K562 (cell line): ENCODE results near the gene AASDH. TPM values are rescaled to one million over a fixed set of nuclear protein-coding genes. Genes with fewer than 3 reads are reported as not detected.

Experiments used
- ATAC-seq: fragments of 200-7000 bp; cut with Tn5 transposase; 3 replicates; pipeline ENCODE4 v1.9.1; 2020; ENCODE audit warnings: moderate library complexity
- BruUV-seq: library from RNA; stranded (reverse); fragments of 400-500 nt; replicated peaks from 2 replicates; lab custom pipeline; 2021; lab: Mats Ljungman, UMichigan
- CTCF ChIA-PET: fragments of 300-600 bp; formaldehyde crosslinking; extraction: SDS; loops from one replicate; lab custom pipeline; 2021; ENCODE audit warnings: low intra/inter-chr PET ratio; lab: Yijun Ruan, JAX
- POLR2A ChIA-PET: fragments of 300-600, 350-650 bp; sonication (Branson Sonifier 250); formaldehyde crosslinking; extraction: SDS; loops from one replicate; lab custom pipeline; 2021; ENCODE audit warnings: antibody characterized with exemption, inconsistent platforms; lab: Yijun Ruan, JAX
- DNase-seq, 4 experiments: peaks; one replicate each; pipeline versions ENCODE4 v3.0.0 to v3.0.0-alpha.2; 2011 to 2018; ENCODE audit warnings: low spot score in 3 of 4, mixed read lengths in 3 of 4; ENCODE audit errors: extremely low read depth in 1 of 4
- FAIRE-seq: peaks from 2 replicates; lab custom pipeline; 2011; peaks lifted over from hg19 to GRCh38; lab: Jason Lieb, UNC
- H2AFZ ChIP-seq: 2 replicates; pipeline ENCODE4 v1.6.0; 2011; ENCODE audit warnings: low read depth, low read length, control low read depth, inconsistent platforms
- H3K27ac ChIP-seq: fragments of 200-600 bp; 3 replicates; pipeline ENCODE4 v1.8.0; 2011; ENCODE audit warnings: low read depth, mild to moderate bottlenecking, control low read depth, inconsistent platforms, low read length, moderate library complexity, mixed read lengths; ENCODE audit errors: extremely low read depth
- H3K27me3 ChIP-seq, 2 experiments: fragments of 300-600 bp in 1 of 2; 2 replicates in 1 of 2; 3 replicates in 1 of 2; pipeline versions ENCODE4 v1.6.0 to v1.8.0; 2011; ENCODE audit warnings: inconsistent platforms in 2 of 2, low read length in 2 of 2, mild to moderate bottlenecking in 1 of 2, mixed read lengths in 1 of 2, moderate library complexity in 1 of 2; ENCODE audit not compliant: control insufficient read depth in 2 of 2, insufficient read depth in 2 of 2
- H3K36me3 ChIP-seq: fragments of 300-600 bp; 3 replicates; pipeline ENCODE4 v1.8.0; 2011; ENCODE audit warnings: mild to moderate bottlenecking, low read length, inconsistent platforms; ENCODE audit not compliant: control insufficient read depth, insufficient read depth
- H3K4me1 ChIP-seq, 2 experiments: fragments of 200-600 bp in 1 of 2; replicated peaks in 1 of 2; 2 replicates in 1 of 2; 3 replicates in 1 of 2; pipeline versions ENCODE4 v1.5.1 to v1.8.0; 2011; ENCODE audit warnings: inconsistent platforms in 2 of 2, low read length in 2 of 2, mild to moderate bottlenecking in 1 of 2, mixed read lengths in 1 of 2, moderate library complexity in 1 of 2; ENCODE audit not compliant: control insufficient read depth in 2 of 2, insufficient read depth in 2 of 2
- H3K4me2 ChIP-seq: 2 replicates; pipeline ENCODE4 v1.6.1; 2011; ENCODE audit warnings: low read length, control low read depth, inconsistent platforms, mixed read lengths; ENCODE audit not compliant: insufficient read depth
- H3K4me3 ChIP-seq: fragments of 200-600 bp; sonication (generic), shearing (Covaris generic); 2 replicates; pipeline ENCODE4 v1.5.1; 2016; ENCODE audit warnings: control low read depth, inconsistent platforms
- H3K79me2 ChIP-seq: fragments of 200-600 bp; 3 replicates; pipeline ENCODE4 v1.8.0; 2011; ENCODE audit warnings: low read length, inconsistent platforms; ENCODE audit not compliant: control insufficient read depth, insufficient read depth
- H3K9ac ChIP-seq, 2 experiments: 2 replicates each; pipeline versions ENCODE4 v1.6.0 to v1.6.1; 2011; ENCODE audit warnings: low read depth in 2 of 2, low read length in 2 of 2, control low read depth in 1 of 2, inconsistent platforms in 1 of 2, mild to moderate bottlenecking in 1 of 2, mixed read lengths in 1 of 2; ENCODE audit not compliant: insufficient read depth in 1 of 2
- H3K9me1 ChIP-seq: one replicate; pipeline ENCODE4 v1.6.0; 2011; ENCODE audit warnings: inconsistent platforms, mild to moderate bottlenecking, low read length, moderate library complexity; ENCODE audit not compliant: control insufficient read depth, insufficient read depth
- H3K9me3 ChIP-seq: replicated peaks from 2 replicates; pipeline ENCODE4 v1.5.1; 2011; ENCODE audit warnings: low read depth, low read length, inconsistent platforms; ENCODE audit not compliant: control insufficient read depth, insufficient read depth
- H4K20me1 ChIP-seq: replicated peaks from 2 replicates; pipeline ENCODE4 v1.6.1; 2011; ENCODE audit warnings: low read length, inconsistent platforms, mixed read lengths; ENCODE audit not compliant: control insufficient read depth, insufficient read depth
- CREM ChIP-seq: IDR thresholded peaks from 2 replicates; pipeline ENCODE4 v1.6.1; 2014; ENCODE audit warnings: antibody characterized with exemption, low read depth
- ETS1 ChIP-seq: conservative IDR thresholded peaks from 2 replicates; pipeline ENCODE4 v1.6.1; 2011; ENCODE audit warnings: low read depth, mild to moderate bottlenecking, low read length; ENCODE audit not compliant: control insufficient read depth
- RBM15 ChIP-seq: fragments of 200-400 bp; formaldehyde crosslinking; IDR thresholded peaks from 2 replicates; pipeline ENCODE4 v1.6.1; 2018; ENCODE audit warnings: mild to moderate bottlenecking, low read length, moderate library complexity; ENCODE audit not compliant: insufficient read depth
- SMARCC2 ChIP-seq: fragments of 450-650 bp; IDR thresholded peaks from 2 replicates; pipeline ENCODE4 v1.6.1; 2017; ENCODE audit warnings: antibody characterized with exemption, moderate library complexity, mild to moderate bottlenecking, low read depth
- ZNF282 ChIP-seq: sonication (generic); formaldehyde crosslinking; IDR thresholded peaks from 2 replicates; pipeline ENCODE4 v1.8.1; 2023; ENCODE audit warnings: missing genetic modification reagents
- ZNF699 ChIP-seq: fragments of 250-450 bp; sonication (Bioruptor Pico); IDR thresholded peaks from 2 replicates; pipeline ENCODE4 v1.8.0; 2021; ENCODE audit warnings: mild to moderate bottlenecking, moderate library complexity; ENCODE audit not compliant: insufficient replicate concordance
- WGBS: fragments of 100-300 bp; shearing (Covaris generic); methylation state at CpG from one replicate; pipeline ENCODE4 v1.1.6; 2016; ENCODE audit warnings: low coverage, mixed read lengths; ENCODE audit not compliant: insufficient coverage; ENCODE audit errors: missing lambda C conversion rate; 5-methylcytosine and 5-hydroxymethylcytosine counted together
- in situ Hi-C: fragments of 300-500 bp; cut with MboI; formaldehyde crosslinking; loops from 4 replicates; pipeline ENCODE4 v1.15.0; 2018; ENCODE audit warnings: inconsistent platforms, mixed read lengths
- intact Hi-C: fragments of 100-400 bp; cut with micrococcal nuclease; formaldehyde crosslinking; loops from 2 replicates; pipeline ENCODE4 v1.14.2; 2022
- polyA plus RNA-seq, 8 experiments: library from polyadenylated mRNA; depleted of rRNA in 4 of 8; stranded (reverse) in 5 of 8; unstranded in 3 of 8; fragments of >200 nt; fragmentation: Nextera tagmentation in 2 of 8; fragmentation: Illumina TruSeq in 1 of 8; extraction: Ambion mirVana in 2 of 8; extraction: Trizol in 1 of 8; gene quantifications; 2 replicates each; pipeline versions ENCODE4 v1.2.1 to v1.2.3, GENCODE V29; 2011 to 2014; ENCODE audit warnings: inconsistent platforms in 1 of 8, missing spikeins in 1 of 8
- total RNA-seq, 7 experiments: library from RNA; depleted of rRNA in 6 of 7; stranded (reverse); fragments of >200 nt in 6 of 7; fragmentation: Illumina TruSeq in 2 of 7; extraction: Trizol in 2 of 7; gene quantifications; 2 replicates each; pipeline versions ENCODE4 v1.2.1 to v1.2.3, GENCODE V29; 2011 to 2021; ENCODE audit warnings: low replicate concordance in 1 of 7
- TF ChIP-seq, protein P1 (sequence below): fragments of 250-450 bp; sonication (Bioruptor Pico); IDR thresholded peaks from 2 replicates; pipeline ENCODE4 v1.4.0; 2020

AASDH gene
- total and polyA plus RNA-seq, 9 of the 15 experiments (the other 6 are each of a cell fraction or from before 2014, with no cell fraction given): 8.6 to 29.7 (median 13.7) TPM

GRCh38 chr4:56307423-56307822 lies 79.9 kb downstream of the AASDH start:
- no TSS peak for BruUV-seq
- TF ChIP-seq SMARCC2: no peak
- FAIRE-seq (no peak), DNase-seq (no peak), ATAC-seq (no peak)
- Histone ChIP-seq H3K4me3 (no peak overlapping the region), H3K9ac (no peak overlapping the region), H3K9me3 (no peaks in the 10 kb centered on the region), H3K4me2 (no peak overlapping the region), H3K79me2 (no peaks in the 10 kb centered on the region), H2AFZ (no peak overlapping the region), H3K36me3 (no peaks in the 10 kb centered on the region), H3K27ac (no peak overlapping the region), H4K20me1 (no peaks in the 10 kb centered on the region), H3K27me3 (peaks cover 34 to 48% of the 10 kb centered on the region in 2 experiments), H3K4me1 (no peaks in the 10 kb centered on the region), H3K9me1 (no peaks in the 10 kb centered on the region)
- in situ Hi-C loops (no loop called here), intact Hi-C loops (loop anchor here (10.0 kb wide), 1 partner anchor 193 kb away; no protein-coding TSS in a partner anchor)
- ChIA-PET POLR2A (no interaction called here), CTCF (no interaction called here)
- 0% methylated on average over 3 of the region's 3 CpGs for WGBS

- Histone ChIP-seq H3K79me2 (no peaks in the 10 kb centered on the region), H3K27me3 (peaks cover 22 to 37% of the 10 kb centered on the region in 2 experiments), H3K4me1 (no peaks in the 10 kb centered on the region; a peak in 1 of 5 replicates), H3K4me3 (no peak overlapping the region), H2AFZ (no peak overlapping the region), H3K9ac (no peak overlapping the region), H3K27ac (no peak overlapping the region), H3K36me3 (no peaks in the 10 kb centered on the region), H3K4me2 (no peak overlapping the region), H3K9me3 (no peaks in the 10 kb centered on the region), H3K9me1 (no peaks in the 10 kb centered on the region), H4K20me1 (no peaks in the 10 kb centered on the region)
- CTCF ChIA-PET: interaction anchor here (0.6 kb wide), 1 partner anchor 177 kb away, joined by 3 read pairs; no protein-coding TSS in a partner anchor
- WGBS: 12% methylated on average over 1 of the region's 1 CpG
- DNase-seq (no peak), ATAC-seq (no peak), FAIRE-seq (no peak)
- POLR2A ChIA-PET: interaction anchor here (1.1 kb wide), 1 partner anchor 14 kb away, joined by 4 read pairs; no protein-coding TSS in a partner anchor
- intact Hi-C loops: loop anchor here (10.0 kb wide), 1 partner anchor 191 kb away; no protein-coding TSS in a partner anchor
- in situ Hi-C loops: no loop called here
- no TSS peak for BruUV-seq
- TF ChIP-seq ZNF699 (no peak), CREM (no peak), RBM15 (no peak), ETS1 (no peak), ZNF282 (CRISPR knock-in tag) (no peak)
- TF ChIP-seq, protein P1, sequence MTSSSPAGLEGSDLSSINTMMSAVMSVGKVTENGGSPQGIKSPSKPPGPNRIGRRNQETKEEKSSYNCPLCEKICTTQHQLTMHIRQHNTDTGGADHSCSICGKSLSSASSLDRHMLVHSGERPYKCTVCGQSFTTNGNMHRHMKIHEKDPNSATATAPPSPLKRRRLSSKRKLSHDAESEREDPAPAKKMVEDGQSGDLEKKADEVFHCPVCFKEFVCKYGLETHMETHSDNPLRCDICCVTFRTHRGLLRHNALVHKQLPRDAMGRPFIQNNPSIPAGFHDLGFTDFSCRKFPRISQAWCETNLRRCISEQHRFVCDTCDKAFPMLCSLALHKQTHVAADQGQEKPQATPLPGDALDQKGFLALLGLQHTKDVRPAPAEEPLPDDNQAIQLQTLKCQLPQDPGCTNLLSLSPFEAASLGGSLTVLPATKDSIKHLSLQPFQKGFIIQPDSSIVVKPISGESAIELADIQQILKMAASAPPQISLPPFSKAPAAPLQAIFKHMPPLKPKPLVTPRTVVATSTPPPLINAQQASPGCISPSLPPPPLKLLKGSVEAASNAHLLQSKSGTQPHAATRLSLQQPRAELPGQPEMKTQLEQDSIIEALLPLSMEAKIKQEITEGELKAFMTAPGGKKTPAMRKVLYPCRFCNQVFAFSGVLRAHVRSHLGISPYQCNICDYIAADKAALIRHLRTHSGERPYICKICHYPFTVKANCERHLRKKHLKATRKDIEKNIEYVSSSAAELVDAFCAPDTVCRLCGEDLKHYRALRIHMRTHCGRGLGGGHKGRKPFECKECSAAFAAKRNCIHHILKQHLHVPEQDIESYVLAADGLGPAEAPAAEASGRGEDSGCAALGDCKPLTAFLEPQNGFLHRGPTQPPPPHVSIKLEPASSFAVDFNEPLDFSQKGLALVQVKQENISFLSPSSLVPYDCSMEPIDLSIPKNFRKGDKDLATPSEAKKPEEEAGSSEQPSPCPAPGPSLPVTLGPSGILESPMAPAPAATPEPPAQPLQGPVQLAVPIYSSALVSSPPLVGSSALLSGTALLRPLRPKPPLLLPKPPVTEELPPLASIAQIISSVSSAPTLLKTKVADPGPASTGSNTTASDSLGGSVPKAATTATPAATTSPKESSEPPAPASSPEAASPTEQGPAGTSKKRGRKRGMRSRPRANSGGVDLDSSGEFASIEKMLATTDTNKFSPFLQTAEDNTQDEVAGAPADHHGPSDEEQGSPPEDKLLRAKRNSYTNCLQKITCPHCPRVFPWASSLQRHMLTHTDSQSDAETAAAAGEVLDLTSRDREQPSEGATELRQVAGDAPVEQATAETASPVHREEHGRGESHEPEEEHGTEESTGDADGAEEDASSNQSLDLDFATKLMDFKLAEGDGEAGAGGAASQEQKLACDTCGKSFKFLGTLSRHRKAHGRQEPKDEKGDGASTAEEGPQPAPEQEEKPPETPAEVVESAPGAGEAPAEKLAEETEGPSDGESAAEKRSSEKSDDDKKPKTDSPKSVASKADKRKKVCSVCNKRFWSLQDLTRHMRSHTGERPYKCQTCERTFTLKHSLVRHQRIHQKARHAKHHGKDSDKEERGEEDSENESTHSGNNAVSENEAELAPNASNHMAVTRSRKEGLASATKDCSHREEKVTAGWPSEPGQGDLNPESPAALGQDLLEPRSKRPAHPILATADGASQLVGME (CRISPR knock-in tag): no peak
Measured at GRCh38 chr4:56305390-56305789, 81.9 kb downstream of the AASDH start.
